T-helper 17 cell (primary cell): ENCODE measurements around the gene PPM1E. TPM values are rescaled to one million over a fixed set of nuclear protein-coding genes. Genes with fewer than 3 reads are reported as not detected.

ENCODE experiments used
- ATAC-seq: fragments of 150-1000 bp; cut with Tn5 transposase; 2 replicates; pipeline ENCODE4 v1.10.0; 2021; ENCODE audit warnings: mild to moderate bottlenecking, moderate library complexity
- DNase-seq, 3 donors: peaks; one replicate each; pipeline versions ENCODE4 v3.0.0 to v3.0.0-alpha.2; 2020 to 2021
- H3K9me3 ChIP-seq: one replicate; pipeline ENCODE4 v1.7.0; 2013; ENCODE audit warnings: low read length, mild to moderate bottlenecking; ENCODE audit not compliant: control insufficient read depth, poor library complexity, severe bottlenecking
- H3K27ac Mint-ChIP-seq: one replicate; pipeline ENCODE4 v1.8.0; 2022; ENCODE audit warnings: mild to moderate bottlenecking, moderate library complexity, mixed read lengths
- H3K27me3 Mint-ChIP-seq: one replicate; pipeline ENCODE4 v1.8.0; 2022; ENCODE audit warnings: mixed read lengths
- H3K36me3 Mint-ChIP-seq: one replicate; pipeline ENCODE4 v1.8.0; 2022; ENCODE audit warnings: low read depth, mixed read lengths
- H3K4me1 Mint-ChIP-seq: one replicate; pipeline ENCODE4 v1.8.0; 2022; ENCODE audit warnings: mild to moderate bottlenecking, mixed read lengths
- H3K4me3 Mint-ChIP-seq: one replicate; pipeline ENCODE4 v1.8.0; 2022; ENCODE audit warnings: mild to moderate bottlenecking, moderate library complexity, mixed read lengths
- total RNA-seq, 4 donors: library from RNA in 2 of 4; stranded (reverse) in 2 of 4; gene quantifications; one replicate each; pipeline ENCODE4 v1.2.3 and lab custom pipeline; 2022 to 2026

The PPM1E gene
- total RNA-seq, 2 donors from 2014 or later = not detected

DNA sequence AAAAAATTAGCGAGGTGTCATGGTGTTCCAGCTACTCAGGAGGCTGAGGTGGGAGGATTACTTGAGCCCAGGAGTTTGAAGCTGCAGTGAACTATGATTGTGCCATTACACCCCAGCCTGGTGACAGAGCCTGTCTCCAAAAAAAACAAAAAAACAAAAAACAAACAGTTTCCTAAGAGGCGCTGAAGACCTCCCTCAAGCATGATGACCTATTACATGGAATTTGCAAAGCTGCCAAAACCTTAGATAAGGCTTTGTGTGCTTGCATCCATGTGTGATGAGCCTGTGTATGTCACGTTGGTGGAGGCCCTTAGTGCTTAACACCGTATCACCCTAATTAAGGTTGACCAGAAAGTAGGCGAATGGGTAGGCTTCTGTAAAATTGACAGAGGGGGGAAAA, 143.5 kb downstream of the PPM1E start:
- no peak for DNase-seq

DNA sequence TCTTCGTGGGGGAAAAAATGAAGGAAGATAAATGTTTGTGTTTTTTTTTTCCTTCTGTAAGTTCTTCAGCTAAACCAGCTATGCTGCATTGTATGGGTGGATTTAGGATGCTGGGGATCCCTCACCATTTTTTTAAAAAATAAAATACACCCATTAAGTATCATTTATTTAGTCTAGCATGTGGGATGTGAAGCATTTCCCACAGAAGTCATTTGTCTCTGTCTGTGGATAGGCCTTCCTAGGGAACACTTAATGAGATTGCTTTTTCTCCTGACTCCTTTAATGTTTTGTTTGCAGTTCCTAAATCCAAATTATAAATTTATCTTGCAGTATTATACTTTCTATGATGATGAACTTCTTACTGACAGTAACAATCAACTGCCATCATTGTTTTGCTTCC, 146.7 kb downstream of the PPM1E start:
- no peaks in the 10 kb centered on the region for H3K4me1 Mint-ChIP-seq
- no peak overlapping the region for H3K4me3 Mint-ChIP-seq
- no peaks in the 10 kb centered on the region for H3K9me3 ChIP-seq
- no peak overlapping the region for H3K27ac Mint-ChIP-seq
- ATAC-seq = no peak
- DNase-seq = no peak
- peaks cover 13% of the 10 kb centered on the region for H3K27me3 Mint-ChIP-seq
- no peaks in the 10 kb centered on the region for H3K36me3 Mint-ChIP-seq

More for the DNA sequence above, 143.5 kb downstream of the PPM1E start:
- H3K9me3 ChIP-seq = no peaks in the 10 kb centered on the region
- H3K27ac Mint-ChIP-seq = no peak overlapping the region
- no peak for ATAC-seq
- no peak overlapping the region for H3K4me3 Mint-ChIP-seq
- H3K4me1 Mint-ChIP-seq = no peaks in the 10 kb centered on the region
- no peaks in the 10 kb centered on the region for H3K36me3 Mint-ChIP-seq
- peaks cover 18% of the 10 kb centered on the region for H3K27me3 Mint-ChIP-seq

DNA sequence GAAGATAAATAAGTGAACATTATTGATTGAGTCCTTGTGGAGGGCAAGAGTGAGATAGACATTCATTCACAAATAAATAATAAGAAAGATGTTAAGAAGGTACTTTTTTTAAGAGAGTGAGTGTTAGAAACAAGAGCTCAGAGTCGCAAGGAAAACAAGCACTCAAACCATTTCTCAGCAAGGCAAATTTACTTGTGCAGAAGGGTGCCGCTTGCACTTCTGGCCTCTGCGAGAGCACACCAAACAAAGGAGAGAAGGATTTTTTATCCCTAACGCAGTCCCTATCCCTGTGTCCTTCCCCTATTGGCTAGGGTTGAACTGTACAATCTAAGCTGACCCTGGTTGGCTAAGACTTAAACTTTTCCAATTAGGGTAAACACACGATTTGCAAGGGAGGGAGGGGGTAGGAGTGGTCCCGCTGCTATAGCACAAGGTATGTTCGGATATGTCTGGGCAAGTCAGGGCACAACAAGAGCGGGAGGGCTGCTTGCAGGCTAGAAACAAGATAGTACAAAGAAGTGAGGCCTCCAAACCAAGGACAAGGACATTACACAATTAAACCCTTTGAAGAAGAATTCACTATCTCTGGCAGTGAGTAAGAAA, 156.2 kb downstream of the PPM1E start:
- DNase-seq (no peak), ATAC-seq (no peak)
- H3K27me3 Mint-ChIP-seq = peaks cover 10% of the 10 kb centered on the region
- H3K4me1 Mint-ChIP-seq = no peaks in the 10 kb centered on the region
- no peaks in the 10 kb centered on the region for H3K9me3 ChIP-seq
- no peak overlapping the region for H3K4me3 Mint-ChIP-seq
- no peaks in the 10 kb centered on the region for H3K36me3 Mint-ChIP-seq
- H3K27ac Mint-ChIP-seq = no peak overlapping the region

DNA sequence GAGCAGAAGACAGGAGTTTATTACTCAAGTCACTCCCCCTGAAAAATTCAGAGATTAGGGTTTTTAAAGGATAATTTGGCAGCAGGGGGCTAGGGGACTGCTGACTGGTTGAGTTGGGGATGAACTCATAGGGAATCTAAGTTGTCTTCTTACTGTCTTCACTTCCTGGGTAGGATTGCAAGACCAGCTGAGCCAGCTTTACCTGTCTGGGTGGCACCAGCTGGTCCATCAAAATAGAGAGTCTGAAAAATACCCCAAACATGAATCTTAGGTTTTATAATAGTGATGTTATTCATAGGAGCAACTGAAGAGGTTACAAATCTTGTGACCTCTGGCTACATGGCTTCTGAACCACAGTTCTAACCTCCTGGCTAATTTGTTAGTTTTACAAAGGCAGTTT, 157.9 kb downstream of the PPM1E start:
- H3K27me3 Mint-ChIP-seq = peaks cover 15% of the 10 kb centered on the region
- DNase-seq (no peak), ATAC-seq (no peak)
- H3K27ac Mint-ChIP-seq = no peak overlapping the region
- H3K36me3 Mint-ChIP-seq = no peaks in the 10 kb centered on the region
- H3K4me3 Mint-ChIP-seq = no peak overlapping the region
- no peaks in the 10 kb centered on the region for H3K4me1 Mint-ChIP-seq
- no peaks in the 10 kb centered on the region for H3K9me3 ChIP-seq

DNA sequence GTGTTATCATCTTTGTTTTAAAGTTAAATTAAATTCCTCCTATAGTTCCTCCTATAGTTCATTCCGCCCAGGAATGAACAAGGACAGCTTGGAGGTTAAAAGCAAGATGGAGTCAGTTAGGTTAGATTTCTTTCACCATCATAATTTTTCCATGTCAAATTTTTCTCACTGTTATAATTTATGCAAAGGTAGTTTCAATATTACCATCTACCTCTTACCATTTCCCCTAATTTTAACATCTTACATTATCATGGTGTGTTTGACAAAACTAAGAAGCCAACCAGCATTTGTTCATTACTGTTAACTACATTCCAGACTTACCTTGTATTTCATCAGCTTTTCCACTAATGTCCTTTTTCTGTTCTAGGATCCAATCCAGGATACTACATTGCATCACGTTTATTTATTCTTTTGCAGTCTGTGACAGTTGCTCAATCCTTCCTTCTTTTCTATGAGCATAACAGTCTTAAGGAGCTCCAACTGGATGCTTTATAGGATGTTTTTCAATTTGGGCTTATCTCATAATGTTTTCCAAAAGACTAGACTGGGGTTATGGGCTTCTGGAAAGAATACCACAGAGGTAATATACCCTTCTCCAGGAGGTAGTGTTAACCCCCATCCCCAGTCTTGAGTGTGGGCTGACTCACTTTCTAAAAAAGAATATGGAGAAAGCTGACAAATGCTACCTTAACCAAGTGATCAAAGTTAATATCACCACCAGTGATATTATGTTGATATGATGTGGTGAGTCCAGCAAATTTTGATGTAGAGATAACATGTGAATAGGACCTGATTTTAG, 158.5 kb downstream of the PPM1E start:
- Mint-ChIP-seq H3K27ac (no peak overlapping the region), H3K36me3 (no peaks in the 10 kb centered on the region), H3K4me3 (no peak overlapping the region), H3K4me1 (no peaks in the 10 kb centered on the region), H3K27me3 (peaks cover 19% of the 10 kb centered on the region)
- H3K9me3 ChIP-seq = no peaks in the 10 kb centered on the region
- DNase-seq = no peak
- no peak for ATAC-seq

DNA sequence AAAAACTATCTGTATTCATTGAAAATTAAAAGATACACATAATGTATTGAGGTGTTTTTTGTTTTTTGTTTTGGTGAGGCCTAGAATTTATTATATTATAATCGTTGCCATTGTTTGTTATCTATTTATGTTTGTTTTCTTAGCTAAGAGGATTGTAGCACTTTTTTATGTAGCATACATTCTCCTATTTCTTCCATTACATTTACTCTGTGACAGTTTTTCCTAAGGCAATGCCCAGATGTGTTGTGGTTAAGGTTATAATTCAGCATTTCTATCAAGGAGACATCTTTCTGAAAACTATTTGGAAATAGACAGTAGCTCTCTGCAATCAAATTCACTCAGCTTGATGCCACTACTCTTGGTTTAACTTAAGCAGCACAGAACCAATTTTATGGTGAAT, 161.6 kb downstream of the PPM1E start:
- Mint-ChIP-seq H3K4me3 (no peak overlapping the region), H3K4me1 (peaks cover 4% of the 10 kb centered on the region), H3K36me3 (no peaks in the 10 kb centered on the region), H3K27ac (no peak overlapping the region), H3K27me3 (peaks cover 30% of the 10 kb centered on the region)
- ATAC-seq = no peak
- DNase-seq = no peak
- H3K9me3 ChIP-seq = no peaks in the 10 kb centered on the region

- no peak for ATAC-seq
- DNase-seq = no peak
- Mint-ChIP-seq H3K27me3 (peaks cover 30% of the 10 kb centered on the region), H3K36me3 (no peaks in the 10 kb centered on the region), H3K4me1 (peaks cover 4% of the 10 kb centered on the region), H3K4me3 (no peak overlapping the region), H3K27ac (no peak overlapping the region)
- H3K9me3 ChIP-seq = no peaks in the 10 kb centered on the region
Measured at GRCh38 chr17:58918072-58918471, 162.4 kb downstream of the PPM1E start.

DNA sequence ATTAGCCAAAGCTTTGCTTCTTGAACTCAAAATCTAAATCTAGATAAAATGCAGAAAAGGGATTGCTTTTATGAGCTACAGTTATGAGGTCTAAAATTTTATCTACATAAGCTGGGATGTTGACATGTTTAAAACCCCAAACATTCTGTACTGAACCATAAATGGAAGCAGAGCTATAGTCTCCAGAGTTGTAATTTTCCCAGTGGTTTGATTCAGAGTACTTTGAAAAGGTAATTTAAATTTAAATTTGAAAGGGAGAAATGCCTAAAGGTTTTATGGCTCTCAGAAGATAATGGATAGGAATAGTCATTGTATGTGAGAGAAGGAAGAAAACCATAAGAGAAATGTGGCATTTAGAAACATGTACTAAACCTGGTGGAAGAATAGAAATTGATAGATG, 163.2 kb downstream of the PPM1E start:
- no peaks in the 10 kb centered on the region for H3K36me3 Mint-ChIP-seq
- no peak overlapping the region for H3K27ac Mint-ChIP-seq
- ATAC-seq (no peak), DNase-seq (no peak)
- H3K27me3 Mint-ChIP-seq = peaks cover 30% of the 10 kb centered on the region
- H3K9me3 ChIP-seq = no peaks in the 10 kb centered on the region
- H3K4me1 Mint-ChIP-seq = peaks cover 4% of the 10 kb centered on the region
- H3K4me3 Mint-ChIP-seq = no peak overlapping the region

DNA sequence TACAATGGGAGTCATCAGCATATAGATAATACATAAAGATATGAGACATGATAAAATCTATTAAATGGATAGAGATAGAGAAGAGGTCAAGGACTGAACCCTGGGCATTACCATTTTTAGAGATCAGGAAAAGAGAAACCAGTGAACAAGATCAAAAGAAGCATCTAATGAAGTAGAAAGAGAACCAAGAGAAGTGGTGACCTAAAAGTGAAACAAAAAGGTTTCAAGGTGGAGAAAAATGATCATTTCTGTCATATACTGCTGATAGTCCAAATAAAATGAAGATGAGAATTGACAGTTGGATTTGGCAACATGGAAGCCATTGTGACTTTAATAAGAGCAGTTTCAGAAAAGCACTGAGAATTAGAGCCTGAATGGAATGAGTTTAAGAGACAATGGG, 165.1 kb downstream of the PPM1E start:
- no peak for DNase-seq
- Mint-ChIP-seq H3K27me3 (peaks cover 24% of the 10 kb centered on the region), H3K4me3 (no peak overlapping the region), H3K4me1 (peaks cover 4% of the 10 kb centered on the region), H3K36me3 (no peaks in the 10 kb centered on the region), H3K27ac (no peak overlapping the region)
- no peak for ATAC-seq
- H3K9me3 ChIP-seq = no peaks in the 10 kb centered on the region

DNA sequence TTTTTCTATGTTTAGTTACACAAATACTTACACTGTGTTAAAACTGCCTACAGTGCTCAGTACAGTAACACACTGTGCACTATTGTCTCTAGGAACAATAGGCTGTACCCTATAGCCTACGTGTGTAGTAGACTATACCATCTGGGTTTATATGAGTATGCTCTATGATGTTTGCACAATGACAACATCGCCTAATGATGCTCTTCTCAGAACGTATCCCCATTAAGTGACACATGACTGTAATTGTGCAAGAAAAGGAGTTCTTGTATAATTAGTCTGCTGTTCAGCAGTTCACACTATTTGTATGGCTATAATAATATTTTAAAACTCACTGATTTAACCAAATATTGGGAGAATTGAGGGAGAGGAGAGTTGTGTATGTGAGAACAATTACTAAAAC, 177.3 kb downstream of the PPM1E start:
- Mint-ChIP-seq H3K4me3 (no peak overlapping the region), H3K4me1 (no peaks in the 10 kb centered on the region), H3K36me3 (no peaks in the 10 kb centered on the region), H3K27ac (no peak overlapping the region), H3K27me3 (peaks cover 16% of the 10 kb centered on the region)
- DNase-seq (no peak), ATAC-seq (no peak)
- H3K9me3 ChIP-seq = no peaks in the 10 kb centered on the region

GRCh38 chr17:58936295-58936694, 180.6 kb downstream of the PPM1E start:
- H3K4me3 Mint-ChIP-seq = no peak overlapping the region
- no peaks in the 10 kb centered on the region for H3K4me1 Mint-ChIP-seq
- no peak overlapping the region for H3K27ac Mint-ChIP-seq
- DNase-seq (no peak), ATAC-seq (no peak)
- no peaks in the 10 kb centered on the region for H3K9me3 ChIP-seq
- H3K36me3 Mint-ChIP-seq = no peaks in the 10 kb centered on the region
- H3K27me3 Mint-ChIP-seq = peaks cover 13% of the 10 kb centered on the region

DNA sequence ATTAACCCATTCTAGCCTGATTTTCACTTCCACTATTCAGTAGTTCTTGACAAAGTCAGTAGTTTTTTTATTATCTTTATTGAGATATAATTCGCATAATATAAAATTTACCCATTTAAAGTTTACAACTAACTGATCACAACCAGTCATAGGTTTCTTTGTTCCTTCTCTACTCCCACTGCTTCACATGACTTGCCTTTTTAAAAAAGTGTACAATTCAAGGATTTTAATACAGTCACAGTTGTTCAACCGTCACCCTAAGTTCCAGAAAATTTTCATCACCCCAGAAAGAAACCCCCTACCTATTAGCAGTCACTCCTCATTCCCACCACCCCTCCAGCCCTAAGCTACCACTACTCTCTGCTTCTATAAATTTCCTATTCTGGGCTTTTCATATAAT, 188.5 kb downstream of the PPM1E start:
- no peak overlapping the region for H3K4me3 Mint-ChIP-seq
- no peak overlapping the region for H3K27ac Mint-ChIP-seq
- no peaks in the 10 kb centered on the region for H3K4me1 Mint-ChIP-seq
- ATAC-seq (no peak), DNase-seq (no peak)
- H3K9me3 ChIP-seq = no peaks in the 10 kb centered on the region
- no peaks in the 10 kb centered on the region for H3K27me3 Mint-ChIP-seq
- H3K36me3 Mint-ChIP-seq = peaks cover 2% of the 10 kb centered on the region

GRCh38 chr17:58947411-58947810, 191.8 kb downstream of the PPM1E start:
- peaks cover 4% of the 10 kb centered on the region for H3K9me3 ChIP-seq
- Mint-ChIP-seq H3K4me3 (no peak overlapping the region), H3K27ac (no peak overlapping the region), H3K4me1 (no peaks in the 10 kb centered on the region), H3K36me3 (peaks cover 2% of the 10 kb centered on the region), H3K27me3 (no peaks in the 10 kb centered on the region)
- ATAC-seq = no peak
- no peak for DNase-seq

- ATAC-seq = no peak
- peaks cover 4% of the 10 kb centered on the region for H3K9me3 ChIP-seq
- no peak for DNase-seq
- Mint-ChIP-seq H3K27ac (no peak overlapping the region), H3K36me3 (peaks cover 2% of the 10 kb centered on the region), H3K27me3 (no peaks in the 10 kb centered on the region), H3K4me3 (no peak overlapping the region), H3K4me1 (no peaks in the 10 kb centered on the region)
Measured at GRCh38 chr17:58947824-58948223, 192.2 kb downstream of the PPM1E start.
